ENCODE measurements around the gene ZBTB7C. TPM values are rescaled to one million over a fixed set of nuclear protein-coding genes. Genes with fewer than 3 reads are reported as not detected.
A peak's percentile ranks its signal among the peaks of the same experiment; 100 is the strongest.

The ZBTB7C gene
- total RNA-seq, 1 donor from 2014 or later = 0.61 TPM

- H3K9me3 Mint-ChIP-seq = no peaks in the 10 kb centered on the region
- H3K27ac Mint-ChIP-seq (ENCODE audit: unreplicated experiment) = no peak overlapping the region
- no peaks in the 10 kb centered on the region for H3K4me1 Mint-ChIP-seq
- H3K36me3 Mint-ChIP-seq (ENCODE audit: low read depth) = no peaks in the 10 kb centered on the region
- no peak overlapping the region for H3K4me3 Mint-ChIP-seq
- TF ChIP-seq, protein P1, sequence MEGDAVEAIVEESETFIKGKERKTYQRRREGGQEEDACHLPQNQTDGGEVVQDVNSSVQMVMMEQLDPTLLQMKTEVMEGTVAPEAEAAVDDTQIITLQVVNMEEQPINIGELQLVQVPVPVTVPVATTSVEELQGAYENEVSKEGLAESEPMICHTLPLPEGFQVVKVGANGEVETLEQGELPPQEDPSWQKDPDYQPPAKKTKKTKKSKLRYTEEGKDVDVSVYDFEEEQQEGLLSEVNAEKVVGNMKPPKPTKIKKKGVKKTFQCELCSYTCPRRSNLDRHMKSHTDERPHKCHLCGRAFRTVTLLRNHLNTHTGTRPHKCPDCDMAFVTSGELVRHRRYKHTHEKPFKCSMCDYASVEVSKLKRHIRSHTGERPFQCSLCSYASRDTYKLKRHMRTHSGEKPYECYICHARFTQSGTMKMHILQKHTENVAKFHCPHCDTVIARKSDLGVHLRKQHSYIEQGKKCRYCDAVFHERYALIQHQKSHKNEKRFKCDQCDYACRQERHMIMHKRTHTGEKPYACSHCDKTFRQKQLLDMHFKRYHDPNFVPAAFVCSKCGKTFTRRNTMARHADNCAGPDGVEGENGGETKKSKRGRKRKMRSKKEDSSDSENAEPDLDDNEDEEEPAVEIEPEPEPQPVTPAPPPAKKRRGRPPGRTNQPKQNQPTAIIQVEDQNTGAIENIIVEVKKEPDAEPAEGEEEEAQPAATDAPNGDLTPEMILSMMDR (conservative IDR thresholded peaks at IDR 0.05) = no peak
- no peak for DNase-seq (ENCODE audit: low read depth, low spot score)
- no peaks in the 10 kb centered on the region for H3K27me3 Mint-ChIP-seq (ENCODE audit: low read depth)
Measured at GRCh38 chr18:48033790-48034650, 375.2 kb downstream of the ZBTB7C start.

DNA sequence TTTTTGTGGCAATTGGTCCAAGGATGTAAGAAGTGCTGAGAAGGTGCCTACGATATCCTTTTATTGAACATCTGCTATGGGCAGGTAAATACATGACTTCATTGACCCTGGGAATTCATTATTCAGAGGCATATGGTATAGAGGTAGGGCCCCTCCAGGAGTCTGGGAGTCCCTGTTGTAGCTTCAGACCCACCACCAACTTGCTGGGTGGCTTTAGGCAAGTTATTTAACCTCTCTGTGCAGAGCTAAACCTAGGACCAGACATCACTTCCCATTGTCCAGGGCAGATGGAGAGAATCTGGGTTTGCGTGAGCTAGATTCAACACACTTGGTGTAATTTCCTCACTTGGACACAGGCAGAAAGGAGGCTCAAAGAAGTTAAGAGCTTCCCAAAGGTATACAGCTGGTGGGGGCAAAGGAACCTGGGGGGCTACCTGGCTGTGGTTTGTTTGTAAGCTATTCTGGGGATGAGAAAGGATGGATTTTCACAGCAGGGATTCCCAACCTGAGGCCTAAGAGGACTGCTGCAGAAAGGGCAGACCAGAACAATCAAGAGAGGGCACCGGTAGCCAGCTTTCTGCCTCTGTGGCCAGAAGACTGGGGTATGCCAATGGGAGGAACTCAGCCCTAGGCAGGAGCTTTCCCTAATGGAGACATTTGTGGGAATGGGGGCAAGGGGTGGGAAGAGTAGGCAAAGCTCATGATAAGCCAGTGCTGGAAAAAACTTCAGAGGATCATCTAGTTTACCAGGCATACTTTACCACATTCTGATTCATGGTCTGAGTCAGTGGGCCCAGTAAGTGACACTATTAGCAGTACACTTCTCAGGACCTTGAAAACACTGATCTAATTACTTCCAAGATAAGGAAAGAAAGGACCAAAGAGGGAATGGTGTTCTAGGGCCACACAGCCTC, 376.1 kb downstream of the ZBTB7C start:
- Mint-ChIP-seq H3K4me3 (no peak overlapping the region), H3K36me3 (ENCODE audit: low read depth) (no peaks in the 10 kb centered on the region), H3K27me3 (ENCODE audit: low read depth) (no peaks in the 10 kb centered on the region), H3K27ac (ENCODE audit: unreplicated experiment) (peak overlapping the region; percentile 57), H3K9me3 (no peaks in the 10 kb centered on the region), H3K4me1 (no peaks in the 10 kb centered on the region)
- TF ChIP-seq, protein P1 (conservative IDR thresholded peaks at IDR 0.05) = no peak
- no peak for DNase-seq (ENCODE audit: low read depth, low spot score)

DNA sequence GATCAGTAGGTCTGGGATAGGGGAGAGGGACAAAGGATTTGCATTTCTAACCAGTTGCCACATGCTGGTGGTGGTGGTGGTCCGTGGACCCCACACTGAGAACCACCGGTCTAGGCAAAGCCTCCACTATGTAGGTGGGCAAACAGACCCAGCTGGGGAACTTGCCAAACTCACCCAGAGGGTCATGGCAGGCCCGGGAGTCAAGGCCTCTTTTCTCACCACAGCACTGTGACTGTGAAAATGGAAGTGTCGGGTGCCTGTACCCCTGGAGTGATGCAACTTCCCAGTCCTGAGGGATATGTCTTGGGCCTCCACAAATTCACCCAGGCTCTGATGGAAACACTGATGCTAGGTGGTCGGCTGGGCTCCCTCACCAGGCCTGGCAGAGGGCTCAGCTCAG, 377.5 kb downstream of the ZBTB7C start:
- Mint-ChIP-seq H3K36me3 (ENCODE audit: low read depth) (no peaks in the 10 kb centered on the region), H3K27me3 (ENCODE audit: low read depth) (no peaks in the 10 kb centered on the region), H3K4me3 (no peak overlapping the region), H3K9me3 (no peaks in the 10 kb centered on the region), H3K4me1 (peaks cover 12% of the 10 kb centered on the region), H3K27ac (ENCODE audit: unreplicated experiment) (no peak overlapping the region)
- TF ChIP-seq, protein P1 (conservative IDR thresholded peaks at IDR 0.05) = no peak
- no peak for DNase-seq (ENCODE audit: low read depth, low spot score)

- Mint-ChIP-seq H3K36me3 (ENCODE audit: low read depth) (no peaks in the 10 kb centered on the region), H3K4me3 (no peak overlapping the region), H3K27ac (ENCODE audit: unreplicated experiment) (no peak overlapping the region), H3K27me3 (ENCODE audit: low read depth) (no peaks in the 10 kb centered on the region), H3K9me3 (no peaks in the 10 kb centered on the region), H3K4me1 (peaks cover 13% of the 10 kb centered on the region)
- TF ChIP-seq, protein P1 (conservative IDR thresholded peaks at IDR 0.05) = peak; percentile 82
- DNase-seq (ENCODE audit: low read depth, low spot score) = peak; percentile 41
Measured at GRCh38 chr18:48030616-48031480, 378.3 kb downstream of the ZBTB7C start.

Data from neural crest cell (in vitro differentiated cells).